Aorta (tissue), 5 donors: ENCODE results near the gene PLXNA2. TPM values are rescaled to one million over a fixed set of nuclear protein-coding genes. Genes with fewer than 3 reads are reported as not detected.

Source experiments
- ATAC-seq: fragments of 200-7000 bp; cut with Tn5 transposase; one replicate; pipeline ENCODE4 v1.9.1; 2022; ENCODE audit warnings: moderate library complexity; ENCODE audit not compliant: low FRiP score
- DNase-seq, 2 donors: peaks; one replicate each; pipeline ENCODE4 v3.0.0-alpha.2; 2020
- H3K27ac ChIP-seq, 2 donors: one replicate each; pipeline ENCODE4 v1.5.1; 2013; ENCODE audit warnings: low read length in 2 of 2, mild to moderate bottlenecking in 2 of 2, moderate library complexity in 2 of 2, control low read depth in 1 of 2, inconsistent platforms in 1 of 2, low read depth in 1 of 2
- H3K27me3 ChIP-seq, 2 donors: one replicate each; pipeline ENCODE4 v1.6.1; 2013; ENCODE audit warnings: control low read depth in 1 of 2, low read length in 1 of 2, mild to moderate bottlenecking in 1 of 2, moderate library complexity in 1 of 2; ENCODE audit not compliant: insufficient read depth in 2 of 2, control insufficient read depth in 1 of 2
- H3K36me3 ChIP-seq, 2 donors: one replicate each; pipeline ENCODE4 v1.6.1; 2013; ENCODE audit warnings: control low read depth in 1 of 2, low read length in 1 of 2, mild to moderate bottlenecking in 1 of 2; ENCODE audit not compliant: insufficient read depth in 2 of 2, control insufficient read depth in 1 of 2
- H3K4me1 ChIP-seq, 2 donors: one replicate each; pipeline ENCODE4 v1.6.1; 2013; ENCODE audit warnings: low read length in 2 of 2, control low read depth in 1 of 2, mild to moderate bottlenecking in 1 of 2, moderate library complexity in 1 of 2; ENCODE audit not compliant: insufficient read depth in 2 of 2, control insufficient read depth in 1 of 2
- H3K4me3 ChIP-seq, 2 donors: one replicate each; pipeline ENCODE4 v1.5.1; 2013; ENCODE audit warnings: low read length in 2 of 2, control low read depth in 1 of 2, mild to moderate bottlenecking in 1 of 2
- H3K9me3 ChIP-seq: one replicate; pipeline ENCODE4 v1.6.1; 2013; ENCODE audit warnings: mild to moderate bottlenecking, low read length; ENCODE audit not compliant: control insufficient read depth
- WGBS, 2 donors: extraction: QIAGEN DNeasy Blood & Tissue Kit; methylation state at CpG; one replicate each; pipeline ENCODE4 v1.1.7; 2013; 5-methylcytosine and 5-hydroxymethylcytosine counted together
- intact Hi-C, 2 donors: fragments of 100-400 bp; cut with DNase I; formaldehyde crosslinking; loops; one replicate each; pipeline versions ENCODE4 v1.14.2 to v1.15.0; 2022
- polyA plus RNA-seq, 2 donors: library from polyadenylated mRNA; stranded (reverse); fragments of 200-250 nt; gene quantifications; one replicate each; pipeline ENCODE4 v1.2.3, GENCODE V29; 2013
- total RNA-seq, 2 donors: library from RNA; stranded (reverse); fragmentation: NEBNext Ultra II Directional; extraction: Animal tissue kit (Norgen Biotek cat#: 25700); gene quantifications; one replicate each; pipeline ENCODE4 v1.2.1, GENCODE V29; 2021
- donor health status: healthy with polysubstance abuse.
- donor health status: Bipolar disorder and iron deficiency.
- donor health status: DM: no; HTN: no; CAD: no.
- donor health status: DM: no; HTN: no; CAD: no.
- donor health status: DM: yes; HTN: yes; CAD: no.

The PLXNA2 gene
- total and polyA plus RNA-seq, 4 donors, result 2.9 to 37.3 (median 30.0) TPM

GRCh38 chr1:208153386-208153785 lies 90.8 kb downstream of the PLXNA2 start:
- intact Hi-C loops, result no loop called here
- H3K36me3 ChIP-seq, result no peaks in the 10 kb centered on the region
- no peaks in the 10 kb centered on the region for H3K9me3 ChIP-seq
- no peak overlapping the region for H3K4me3 ChIP-seq
- ATAC-seq (no peak), DNase-seq (no peak)
- H3K4me1 ChIP-seq, result no peaks in the 10 kb centered on the region
- H3K27me3 ChIP-seq, result no peaks in the 10 kb centered on the region
- WGBS, 2 donors, result 98% methylated on average over 6 of the region's 6 CpGs
- no peak overlapping the region for H3K27ac ChIP-seq

DNA sequence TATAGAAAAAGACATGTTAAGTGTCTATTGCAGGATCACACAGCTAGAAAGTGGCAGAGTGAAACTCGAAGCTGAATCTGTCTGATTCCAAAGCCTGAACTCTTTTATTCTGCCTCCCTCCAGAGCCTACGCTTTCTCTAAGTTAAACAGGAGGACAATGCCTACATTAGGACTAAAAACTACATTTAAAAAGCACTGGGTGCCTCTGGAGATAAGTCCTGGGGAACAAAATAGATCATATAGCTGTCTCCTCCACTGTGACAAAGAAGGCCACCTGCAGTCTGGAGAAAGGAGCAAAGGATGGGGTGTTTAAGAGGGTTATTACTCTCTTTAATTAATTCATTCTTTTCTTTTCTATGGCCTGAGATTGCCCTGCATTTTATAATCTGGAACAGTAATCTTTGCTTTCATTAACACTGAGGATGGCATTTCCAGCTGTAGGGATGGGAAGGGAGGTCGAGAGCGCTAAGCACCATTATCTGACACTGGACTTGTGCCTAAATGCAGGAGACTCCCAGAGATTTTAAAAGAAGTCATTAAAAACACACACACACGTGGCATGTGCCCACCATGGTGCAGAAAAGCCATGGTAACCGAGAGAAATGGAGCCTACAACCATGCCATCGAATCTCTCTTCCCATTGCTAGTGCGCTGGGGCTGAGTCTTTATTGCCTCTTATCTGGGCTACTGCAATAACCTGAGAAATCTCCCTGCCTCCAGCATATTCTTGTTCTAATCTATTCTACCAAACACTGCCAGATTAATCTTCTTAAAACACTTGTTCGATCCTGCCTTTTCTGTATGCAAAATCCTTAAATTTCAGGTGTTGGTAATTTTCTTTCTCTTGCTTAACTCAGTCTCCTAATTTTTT lies 92.2 kb downstream of the PLXNA2 start:
- ATAC-seq (no peak), DNase-seq (no peak)
- Histone ChIP-seq H3K36me3 (no peaks in the 10 kb centered on the region), H3K27me3 (no peaks in the 10 kb centered on the region), H3K9me3 (no peaks in the 10 kb centered on the region), H3K4me3 (no peak overlapping the region), H3K4me1 (no peaks in the 10 kb centered on the region), H3K27ac (no peak overlapping the region)
- intact Hi-C loops, result no loop called here
- WGBS, 2 donors, result 76 to 90% methylated on average over 9 of the region's 9 CpGs

GRCh38 chr1:208150833-208151458 lies 93.2 kb downstream of the PLXNA2 start:
- H3K27me3 ChIP-seq, result no peaks in the 10 kb centered on the region
- WGBS, 2 donors, result 81 to 84% methylated on average over 6 of the region's 6 CpGs

GRCh38 chr1:208149776-208150514 lies 94.2 kb downstream of the PLXNA2 start:
- H3K4me1 ChIP-seq, result no peaks in the 10 kb centered on the region
- H3K27me3 ChIP-seq, result no peaks in the 10 kb centered on the region
- intact Hi-C loops, result no loop called here
- ATAC-seq (peak; percentile 58), DNase-seq (no peak)
- H3K9me3 ChIP-seq, result no peaks in the 10 kb centered on the region
- H3K4me3 ChIP-seq, result no peak overlapping the region
- H3K27ac ChIP-seq, result no peak overlapping the region
- WGBS, 2 donors, result 18 to 33% methylated on average over 9 of the region's 9 CpGs
- no peaks in the 10 kb centered on the region for H3K36me3 ChIP-seq

More at GRCh38 chr1:208150833-208151458, 93.2 kb downstream of the PLXNA2 start:
- DNase-seq (no peak), ATAC-seq (no peak)
- H3K27ac ChIP-seq, result no peak overlapping the region
- intact Hi-C loops, result no loop called here
- H3K4me3 ChIP-seq, result no peak overlapping the region
- H3K4me1 ChIP-seq, result no peaks in the 10 kb centered on the region
- no peaks in the 10 kb centered on the region for H3K9me3 ChIP-seq
- H3K36me3 ChIP-seq, result no peaks in the 10 kb centered on the region

DNA sequence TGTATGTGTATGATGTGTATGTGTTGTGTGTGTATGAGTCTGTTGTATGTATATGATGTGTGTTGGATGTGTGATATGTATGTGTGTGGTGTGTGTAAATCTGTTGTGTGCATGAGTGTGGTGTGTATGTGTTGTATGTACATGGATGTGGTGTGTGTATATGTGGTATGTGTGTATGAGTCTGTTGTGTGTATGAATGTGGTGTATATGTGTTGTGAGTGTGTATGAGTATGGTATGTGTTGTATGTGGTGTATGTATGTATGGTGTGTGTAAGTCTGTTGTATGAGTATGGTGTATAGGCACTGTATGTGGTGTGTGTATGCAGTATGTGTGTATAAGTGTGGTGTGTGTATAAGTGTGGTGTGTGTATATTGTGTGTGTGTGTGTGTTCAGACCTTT lies 95.0 kb downstream of the PLXNA2 start:
- ATAC-seq, result no peak
- no peak overlapping the region for H3K27ac ChIP-seq

GRCh38 chr1:208148380-208148779 lies 95.8 kb downstream of the PLXNA2 start:
- no peaks in the 10 kb centered on the region for H3K9me3 ChIP-seq
- no peaks in the 10 kb centered on the region for H3K36me3 ChIP-seq
- H3K4me1 ChIP-seq, result no peaks in the 10 kb centered on the region
- DNase-seq (no peak), ATAC-seq (no peak)
- WGBS, 2 donors, result 94 to 97% methylated on average over 4 of the region's 4 CpGs
- no peak overlapping the region for H3K27ac ChIP-seq
- H3K27me3 ChIP-seq, result no peaks in the 10 kb centered on the region
- intact Hi-C loops, result no loop called here
- H3K4me3 ChIP-seq, result no peak overlapping the region

More for the DNA sequence above, 95.0 kb downstream of the PLXNA2 start:
- Histone ChIP-seq H3K36me3 (no peaks in the 10 kb centered on the region), H3K27me3 (no peaks in the 10 kb centered on the region), H3K4me1 (no peaks in the 10 kb centered on the region), H3K4me3 (no peak overlapping the region), H3K9me3 (no peaks in the 10 kb centered on the region)
- no peak for DNase-seq
- intact Hi-C loops, result no loop called here

DNA sequence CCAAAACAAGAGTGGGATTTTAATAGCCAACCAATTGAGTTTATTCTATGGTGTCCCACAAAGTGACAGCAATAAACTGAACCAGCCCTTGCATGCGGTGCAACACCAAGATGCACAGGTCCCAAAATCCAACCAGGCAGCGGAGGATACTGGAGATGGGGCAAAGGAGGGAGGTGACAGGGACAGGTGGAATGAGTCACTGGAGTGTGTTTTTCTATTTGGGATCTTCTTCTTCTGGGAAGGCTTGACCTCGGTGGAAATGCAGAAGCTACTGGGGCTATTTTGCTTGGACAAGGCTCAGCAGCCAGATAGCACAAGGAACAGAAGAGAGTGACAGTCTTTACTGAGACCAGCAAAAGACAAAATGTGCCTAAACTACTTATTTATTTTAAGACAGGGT lies 97.5 kb downstream of the PLXNA2 start:
- no peak overlapping the region for H3K4me3 ChIP-seq
- no peaks in the 10 kb centered on the region for H3K27me3 ChIP-seq
- 77 to 87% methylated on average over 3 of the region's 3 CpGs for WGBS, 2 donors
- DNase-seq (no peak), ATAC-seq (no peak)
- no peak overlapping the region for H3K27ac ChIP-seq
- no peaks in the 10 kb centered on the region for H3K4me1 ChIP-seq
- intact Hi-C loops, result no loop called here
- H3K36me3 ChIP-seq, result peaks cover 0 to 2% of the 10 kb centered on the region in 2 donors
- H3K9me3 ChIP-seq, result no peaks in the 10 kb centered on the region

DNA sequence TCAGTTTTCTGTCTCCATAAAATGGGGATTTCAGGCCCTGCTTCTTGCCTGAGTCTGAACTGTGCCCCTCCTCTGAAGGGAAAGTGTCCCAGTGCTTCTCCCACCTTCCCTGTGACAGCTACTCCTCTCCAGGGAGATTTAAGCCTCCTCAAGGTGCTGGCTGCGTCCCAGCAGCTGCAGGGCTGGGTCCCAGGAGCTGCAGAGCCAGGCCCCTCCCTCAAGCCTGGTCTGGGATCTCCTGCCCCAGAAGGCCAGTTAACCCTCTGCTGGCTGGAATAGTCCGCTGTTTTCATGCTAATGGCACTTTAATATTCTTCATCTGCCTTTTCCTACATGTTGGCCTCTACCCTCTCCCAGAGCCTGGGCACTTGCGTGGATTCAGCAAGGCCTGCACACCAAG lies 99.0 kb downstream of the PLXNA2 start:
- no peak overlapping the region for H3K4me3 ChIP-seq
- DNase-seq (no peak), ATAC-seq (no peak)
- no peak overlapping the region for H3K27ac ChIP-seq
- peaks cover 0 to 10% of the 10 kb centered on the region in 2 donors for H3K36me3 ChIP-seq
- no peaks in the 10 kb centered on the region for H3K4me1 ChIP-seq
- H3K9me3 ChIP-seq, result no peaks in the 10 kb centered on the region
- 62 to 73% methylated on average over 3 of the region's 3 CpGs for WGBS, 2 donors
- H3K27me3 ChIP-seq, result no peaks in the 10 kb centered on the region
- intact Hi-C loops, result no loop called here
